DOHH2 (cell line): Measurements from ENCODE around the gene DCAF8L2.

Experiments used
- H3F3A ChIP-seq: fragments of 200-600 bp; sonication (generic), shearing (Covaris generic); 2 replicates; pipeline ENCODE4 v1.6.0; 2016; ENCODE audit warnings: antibody characterized with exemption, mild to moderate bottlenecking; ENCODE audit not compliant: control insufficient read depth, insufficient read depth
- H3K27ac ChIP-seq: fragments of 200-600 bp; sonication (generic); 2 replicates; pipeline ENCODE4 v1.5.1; 2014; ENCODE audit warnings: low read depth, mild to moderate bottlenecking, low read length, moderate library complexity
- H3K27me3 ChIP-seq: fragments of 200-600 bp; sonication (generic); 2 replicates; pipeline ENCODE4 v1.6.1; 2014; ENCODE audit warnings: mild to moderate bottlenecking, low read length, mixed read lengths; ENCODE audit not compliant: control insufficient read depth
- H3K36me3 ChIP-seq: fragments of 200-600 bp; sonication (generic); 2 replicates; pipeline ENCODE4 v1.6.1; 2014; ENCODE audit warnings: mild to moderate bottlenecking, low read length, moderate library complexity, mixed read lengths; ENCODE audit not compliant: control insufficient read depth
- H3K4me1 ChIP-seq: fragments of 200-600 bp; sonication (generic); 2 replicates; pipeline ENCODE4 v1.6.1; 2014; ENCODE audit warnings: mild to moderate bottlenecking, low read length, mixed read lengths; ENCODE audit not compliant: control insufficient read depth
- H3K4me2 ChIP-seq: fragments of 200-600 bp; sonication (generic); 2 replicates; pipeline ENCODE4 v1.6.0; 2014; ENCODE audit warnings: mild to moderate bottlenecking, low read length, moderate library complexity
- H3K4me3 ChIP-seq: fragments of 200-600 bp; sonication (generic); 2 replicates; pipeline ENCODE4 v1.5.1; 2014; ENCODE audit warnings: mild to moderate bottlenecking, low read length, mixed read lengths
- H3K79me2 ChIP-seq: fragments of 200-600 bp; sonication (generic); 2 replicates; pipeline ENCODE4 v1.6.1; 2014; ENCODE audit warnings: mild to moderate bottlenecking, low read length, mixed read lengths; ENCODE audit not compliant: control insufficient read depth
- H3K9me2 ChIP-seq: fragments of 200-600 bp; sonication (generic); replicated peaks from 2 replicates; pipeline ENCODE4 v1.6.1; 2014; ENCODE audit warnings: mild to moderate bottlenecking, low read length, mixed read lengths; ENCODE audit not compliant: control insufficient read depth
- H3K9me3 ChIP-seq: fragments of 200-600 bp; sonication (generic); 2 replicates; pipeline ENCODE4 v1.6.1; 2014; ENCODE audit warnings: antibody characterized with exemption, low read length, mixed read lengths; ENCODE audit not compliant: control insufficient read depth, insufficient read depth
- H4K20me1 ChIP-seq: fragments of 200-600 bp; sonication (generic); 2 replicates; pipeline ENCODE4 v1.6.0; 2014; ENCODE audit warnings: low read depth, mild to moderate bottlenecking, antibody characterized with exemption, low read length, moderate library complexity; ENCODE audit not compliant: control insufficient read depth, insufficient read depth
- EZH2phosphoT487 ChIP-seq: fragments of 200-600 bp; sonication (generic); IDR thresholded peaks from 2 replicates; pipeline ENCODE4 v1.6.1; 2017; ENCODE audit warnings: borderline replicate concordance, mild to moderate bottlenecking, antibody characterized with exemption, low read length, moderate library complexity, mixed read lengths
- TF ChIP-seq, protein P1 (sequence below): fragments of 200-600 bp; sonication (generic); IDR thresholded peaks from one replicate; pipeline ENCODE4 v1.5.1; 2014; ENCODE audit warnings: antibody characterized with exemption, mild to moderate bottlenecking, low read depth, low read length; ENCODE audit not compliant: poor library complexity, severe bottlenecking

DCAF8L2 gene

GRCh38 chrX:27767387-27767786 is 177.2 kb downstream of the DCAF8L2 start:
- no peak overlapping the region for H3K4me3 ChIP-seq
- H3K4me1 ChIP-seq = no peaks in the 10 kb centered on the region
- no peak overlapping the region for H3K4me2 ChIP-seq
- H3K9me3 ChIP-seq = no peaks in the 10 kb centered on the region
- H3K27ac ChIP-seq = no peak overlapping the region
- no peaks in the 10 kb centered on the region for H3K79me2 ChIP-seq
- no peaks in the 10 kb centered on the region for H3K36me3 ChIP-seq
- no peaks in the 10 kb centered on the region for H4K20me1 ChIP-seq
- TF ChIP-seq, protein P1, sequence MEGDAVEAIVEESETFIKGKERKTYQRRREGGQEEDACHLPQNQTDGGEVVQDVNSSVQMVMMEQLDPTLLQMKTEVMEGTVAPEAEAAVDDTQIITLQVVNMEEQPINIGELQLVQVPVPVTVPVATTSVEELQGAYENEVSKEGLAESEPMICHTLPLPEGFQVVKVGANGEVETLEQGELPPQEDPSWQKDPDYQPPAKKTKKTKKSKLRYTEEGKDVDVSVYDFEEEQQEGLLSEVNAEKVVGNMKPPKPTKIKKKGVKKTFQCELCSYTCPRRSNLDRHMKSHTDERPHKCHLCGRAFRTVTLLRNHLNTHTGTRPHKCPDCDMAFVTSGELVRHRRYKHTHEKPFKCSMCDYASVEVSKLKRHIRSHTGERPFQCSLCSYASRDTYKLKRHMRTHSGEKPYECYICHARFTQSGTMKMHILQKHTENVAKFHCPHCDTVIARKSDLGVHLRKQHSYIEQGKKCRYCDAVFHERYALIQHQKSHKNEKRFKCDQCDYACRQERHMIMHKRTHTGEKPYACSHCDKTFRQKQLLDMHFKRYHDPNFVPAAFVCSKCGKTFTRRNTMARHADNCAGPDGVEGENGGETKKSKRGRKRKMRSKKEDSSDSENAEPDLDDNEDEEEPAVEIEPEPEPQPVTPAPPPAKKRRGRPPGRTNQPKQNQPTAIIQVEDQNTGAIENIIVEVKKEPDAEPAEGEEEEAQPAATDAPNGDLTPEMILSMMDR = no peak
- no peak for TF ChIP-seq EZH2phosphoT487
- no peaks in the 10 kb centered on the region for H3F3A ChIP-seq
- H3K27me3 ChIP-seq = no peaks in the 10 kb centered on the region
- no peaks in the 10 kb centered on the region for H3K9me2 ChIP-seq

GRCh38 chrX:27775984-27776383 is 185.8 kb downstream of the DCAF8L2 start:
- Histone ChIP-seq H3K27ac (no peak overlapping the region), H3K4me1 (no peaks in the 10 kb centered on the region), H3K36me3 (no peaks in the 10 kb centered on the region), H3K4me3 (no peak overlapping the region), H3K9me2 (no peaks in the 10 kb centered on the region), H3K79me2 (no peaks in the 10 kb centered on the region), H3K9me3 (no peaks in the 10 kb centered on the region), H4K20me1 (no peaks in the 10 kb centered on the region), H3F3A (no peaks in the 10 kb centered on the region), H3K4me2 (no peak overlapping the region), H3K27me3 (no peaks in the 10 kb centered on the region)
- TF ChIP-seq EZH2phosphoT487 = no peak
- TF ChIP-seq, protein P1 = no peak

- Histone ChIP-seq H4K20me1 (no peaks in the 10 kb centered on the region), H3K4me3 (no peak overlapping the region), H3F3A (no peaks in the 10 kb centered on the region), H3K4me1 (no peaks in the 10 kb centered on the region), H3K27me3 (no peaks in the 10 kb centered on the region), H3K9me2 (no peaks in the 10 kb centered on the region), H3K4me2 (no peak overlapping the region), H3K36me3 (no peaks in the 10 kb centered on the region), H3K79me2 (no peaks in the 10 kb centered on the region), H3K27ac (no peak overlapping the region), H3K9me3 (no peaks in the 10 kb centered on the region)
- TF ChIP-seq EZH2phosphoT487 = no peak
- TF ChIP-seq, protein P1 = no peak
Observed at GRCh38 chrX:27796640-27797257, 206.6 kb downstream of the DCAF8L2 start.
